ENCODE data around the gene DNAJC3.
"Not testable (repeated sequence)": the region's sequence is repeated elsewhere in the genome, so short reads cannot be mapped to it uniquely, and the experiment has no call there.

DNAJC3 gene

GRCh38 chr13:95714142-95714832 is 37.3 kb downstream of the DNAJC3 start:
- H3K27ac Mint-ChIP-seq, result no peak overlapping the region
- H3K9me3 Mint-ChIP-seq, result peaks cover 7% of the 10 kb centered on the region
- ATAC-seq (no peak), DNase-seq (no peak)
- peaks cover 74% of the 10 kb centered on the region for H3K36me3 Mint-ChIP-seq (ENCODE audit: low read depth)
- no peaks in the 10 kb centered on the region for H3K27me3 Mint-ChIP-seq
- H3K4me1 Mint-ChIP-seq, result no peaks in the 10 kb centered on the region
- no peak overlapping the region for H3K4me3 Mint-ChIP-seq

GRCh38 chr13:95716231-95716630 is 39.3 kb downstream of the DNAJC3 start:
- H3K36me3 Mint-ChIP-seq (ENCODE audit: low read depth), result peaks cover 60% of the 10 kb centered on the region
- DNase-seq (no peak), ATAC-seq (no peak)
- H3K4me3 Mint-ChIP-seq, result no peak overlapping the region
- H3K27me3 Mint-ChIP-seq, result no peaks in the 10 kb centered on the region
- peaks cover 7% of the 10 kb centered on the region for H3K9me3 Mint-ChIP-seq
- no peaks in the 10 kb centered on the region for H3K4me1 Mint-ChIP-seq
- H3K27ac Mint-ChIP-seq, result no peak overlapping the region

- DNase-seq (no peak), ATAC-seq (no peak)
- Mint-ChIP-seq H3K27ac (no peak overlapping the region), H3K4me3 (no peak overlapping the region), H3K36me3 (ENCODE audit: low read depth) (peaks cover 47% of the 10 kb centered on the region), H3K4me1 (peaks cover 6% of the 10 kb centered on the region), H3K27me3 (no peaks in the 10 kb centered on the region), H3K9me3 (peaks cover 4% of the 10 kb centered on the region)
Observed at GRCh38 chr13:95722241-95722640, 45.3 kb downstream of the DNAJC3 start.

GRCh38 chr13:95723438-95723837 is 46.5 kb downstream of the DNAJC3 start:
- DNase-seq (no peak), ATAC-seq (no peak)
- peaks cover 48% of the 10 kb centered on the region for H3K36me3 Mint-ChIP-seq (ENCODE audit: low read depth)
- H3K4me1 Mint-ChIP-seq, result peaks cover 6% of the 10 kb centered on the region
- H3K27me3 Mint-ChIP-seq, result no peaks in the 10 kb centered on the region
- no peak overlapping the region for H3K27ac Mint-ChIP-seq
- H3K9me3 Mint-ChIP-seq, result peaks cover 4% of the 10 kb centered on the region
- no peak overlapping the region for H3K4me3 Mint-ChIP-seq

- no peak for ATAC-seq
- Mint-ChIP-seq H3K4me3 (no peak overlapping the region), H3K36me3 (ENCODE audit: low read depth) (peaks cover 45% of the 10 kb centered on the region), H3K4me1 (peaks cover 6% of the 10 kb centered on the region), H3K27ac (no peak overlapping the region), H3K9me3 (peaks cover 8% of the 10 kb centered on the region), H3K27me3 (no peaks in the 10 kb centered on the region)
- DNase-seq, result no peak
Observed at GRCh38 chr13:95724252-95724651, 47.3 kb downstream of the DNAJC3 start.

GRCh38 chr13:95726876-95727275 is 49.9 kb downstream of the DNAJC3 start:
- ATAC-seq (no peak), DNase-seq (no peak)
- H3K4me1 Mint-ChIP-seq, result peaks cover 8% of the 10 kb centered on the region
- no peak overlapping the region for H3K27ac Mint-ChIP-seq
- no peaks in the 10 kb centered on the region for H3K27me3 Mint-ChIP-seq
- no peak overlapping the region for H3K4me3 Mint-ChIP-seq
- H3K9me3 Mint-ChIP-seq, result peaks cover 26% of the 10 kb centered on the region
- H3K36me3 Mint-ChIP-seq (ENCODE audit: low read depth), result peaks cover 69% of the 10 kb centered on the region

GRCh38 chr13:95728957-95729356 is 52.0 kb downstream of the DNAJC3 start:
- Mint-ChIP-seq H3K9me3 (peaks cover 43% of the 10 kb centered on the region), H3K4me3 (no peak overlapping the region), H3K27me3 (no peaks in the 10 kb centered on the region), H3K4me1 (peaks cover 7% of the 10 kb centered on the region), H3K27ac (no peak overlapping the region), H3K36me3 (ENCODE audit: low read depth) (peaks cover 81% of the 10 kb centered on the region)
- ATAC-seq (no peak), DNase-seq (no peak)

- Mint-ChIP-seq H3K4me1 (peaks cover 7% of the 10 kb centered on the region), H3K27ac (no peak overlapping the region), H3K27me3 (no peaks in the 10 kb centered on the region), H3K4me3 (no peak overlapping the region), H3K9me3 (peaks cover 41% of the 10 kb centered on the region), H3K36me3 (ENCODE audit: low read depth) (peaks cover 55% of the 10 kb centered on the region)
- DNase-seq (no peak), ATAC-seq (no peak)
Observed at GRCh38 chr13:95734124-95734523, 57.2 kb downstream of the DNAJC3 start.

GRCh38 chr13:95740071-95740978 is 63.4 kb downstream of the DNAJC3 start:
- not testable (repeated sequence) for H3K4me1 Mint-ChIP-seq, H3K4me3 Mint-ChIP-seq, ATAC-seq, H3K27ac Mint-ChIP-seq, DNase-seq, H3K27me3 Mint-ChIP-seq, H3K9me3 Mint-ChIP-seq
- peaks cover 14% of the 10 kb centered on the region for H3K36me3 Mint-ChIP-seq (ENCODE audit: low read depth)

- Mint-ChIP-seq H3K27me3 (no peaks in the 10 kb centered on the region), H3K36me3 (ENCODE audit: low read depth) (peaks cover 14% of the 10 kb centered on the region), H3K4me1 (peaks cover 5% of the 10 kb centered on the region), H3K9me3 (peaks cover 6% of the 10 kb centered on the region), H3K27ac (no peak overlapping the region), H3K4me3 (no peak overlapping the region)
- DNase-seq (no peak), ATAC-seq (no peak)
Observed at GRCh38 chr13:95740979-95741320, 64.0 kb downstream of the DNAJC3 start.

GRCh38 chr13:95741584-95742563 is 64.9 kb downstream of the DNAJC3 start:
- Mint-ChIP-seq H3K4me1 (peaks cover 5% of the 10 kb centered on the region), H3K9me3 (peaks cover 6% of the 10 kb centered on the region), H3K36me3 (ENCODE audit: low read depth) (peaks cover 14% of the 10 kb centered on the region), H3K27me3 (no peaks in the 10 kb centered on the region), H3K27ac (no peak overlapping the region), H3K4me3 (no peak overlapping the region)
- DNase-seq (no peak), ATAC-seq (no peak)

GRCh38 chr13:95743192-95743591 is 66.3 kb downstream of the DNAJC3 start:
- H3K9me3 Mint-ChIP-seq, result peaks cover 6% of the 10 kb centered on the region
- H3K4me1 Mint-ChIP-seq, result peaks cover 5% of the 10 kb centered on the region

GRCh38 chr13:95745289-95745688 is 68.3 kb downstream of the DNAJC3 start:
- Mint-ChIP-seq H3K9me3 (peaks cover 6% of the 10 kb centered on the region), H3K36me3 (ENCODE audit: low read depth) (peaks cover 18% of the 10 kb centered on the region), H3K4me1 (peaks cover 5% of the 10 kb centered on the region), H3K27ac (no peak overlapping the region), H3K4me3 (no peak overlapping the region), H3K27me3 (no peaks in the 10 kb centered on the region)
- DNase-seq, result no peak
- ATAC-seq, result no peak

More at GRCh38 chr13:95743192-95743591, 66.3 kb downstream of the DNAJC3 start:
- Mint-ChIP-seq H3K27ac (no peak overlapping the region), H3K27me3 (no peaks in the 10 kb centered on the region), H3K36me3 (ENCODE audit: low read depth) (peaks cover 17% of the 10 kb centered on the region), H3K4me3 (no peak overlapping the region)
- DNase-seq (no peak), ATAC-seq (no peak)

- Mint-ChIP-seq H3K4me3 (no peak overlapping the region), H3K36me3 (ENCODE audit: low read depth) (peaks cover 16% of the 10 kb centered on the region), H3K4me1 (peaks cover 5% of the 10 kb centered on the region), H3K27me3 (no peaks in the 10 kb centered on the region), H3K9me3 (peaks cover 5% of the 10 kb centered on the region), H3K27ac (no peak overlapping the region)
- ATAC-seq, result peak; percentile 40
- no peak for DNase-seq
Observed at GRCh38 chr13:95745752-95746151, 68.8 kb downstream of the DNAJC3 start.

All from activated naive CD8-positive, alpha-beta T cell treated with anti-CD3 and anti-CD28 coated beads, Interleukin-2, amount 50 U/mL, for 24 hours (primary cell).